LNCaP clone FGC (cell line): Measurements from ENCODE around the gene JAM3.

ENCODE experiments used
- DNase-seq: peaks from one replicate; pipeline ENCODE4 v3.0.0-alpha.2; 2011; ENCODE audit warnings: low read depth
- H3K4me3 ChIP-seq: 2 replicates; pipeline ENCODE4 v1.5.1; 2011; ENCODE audit warnings: mild to moderate bottlenecking, low read depth, low read length, control low read depth
- CTCF ChIP-seq: IDR thresholded peaks from 2 replicates; pipeline ENCODE4 v1.5.1; 2012; ENCODE audit warnings: mild to moderate bottlenecking; ENCODE audit not compliant: control insufficient read depth, insufficient read depth; ENCODE audit errors: extremely low read depth

The JAM3 gene

GRCh38 chr11:134038897-134039470 lies 29.9 kb upstream of the JAM3 start:
- DNase-seq: no peak
- no peak for TF ChIP-seq CTCF

DNA sequence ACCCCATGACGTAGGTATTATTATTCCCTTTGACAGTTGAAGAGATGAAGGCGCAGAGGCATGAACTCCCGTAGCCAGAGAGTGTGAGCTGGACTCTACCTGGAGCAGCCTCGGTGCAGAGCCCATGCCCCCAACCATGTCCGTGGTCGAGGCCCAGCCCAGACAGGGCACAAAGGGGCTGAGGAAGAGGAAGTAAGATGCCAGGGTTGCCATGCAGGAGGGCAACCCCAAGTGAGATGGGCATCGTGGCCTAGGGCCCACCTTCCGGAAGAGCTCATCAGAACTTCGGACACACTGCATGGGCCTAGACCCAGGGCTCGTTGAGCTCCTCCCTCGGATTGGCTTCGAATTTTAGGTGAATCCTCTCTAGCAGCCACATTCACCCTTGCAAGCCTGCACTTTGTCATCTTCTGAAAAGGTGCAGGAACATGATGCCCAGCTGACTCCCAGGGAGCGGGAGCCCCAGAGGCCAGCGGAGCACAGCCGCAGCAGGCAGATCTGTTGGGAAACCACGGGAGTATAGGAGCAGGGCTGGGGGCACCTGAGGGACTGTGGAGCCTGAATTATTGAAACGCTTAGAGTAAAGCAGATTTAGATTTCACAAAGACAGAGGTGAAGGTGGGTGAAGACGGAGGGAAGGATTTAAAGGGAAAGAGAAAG lies 29.0 kb upstream of the JAM3 start:
- TF ChIP-seq CTCF: no peak
- no peak overlapping the region for H3K4me3 ChIP-seq
- no peak for DNase-seq

More at GRCh38 chr11:134038897-134039470, 29.9 kb upstream of the JAM3 start:
- no peak overlapping the region for H3K4me3 ChIP-seq

DNA sequence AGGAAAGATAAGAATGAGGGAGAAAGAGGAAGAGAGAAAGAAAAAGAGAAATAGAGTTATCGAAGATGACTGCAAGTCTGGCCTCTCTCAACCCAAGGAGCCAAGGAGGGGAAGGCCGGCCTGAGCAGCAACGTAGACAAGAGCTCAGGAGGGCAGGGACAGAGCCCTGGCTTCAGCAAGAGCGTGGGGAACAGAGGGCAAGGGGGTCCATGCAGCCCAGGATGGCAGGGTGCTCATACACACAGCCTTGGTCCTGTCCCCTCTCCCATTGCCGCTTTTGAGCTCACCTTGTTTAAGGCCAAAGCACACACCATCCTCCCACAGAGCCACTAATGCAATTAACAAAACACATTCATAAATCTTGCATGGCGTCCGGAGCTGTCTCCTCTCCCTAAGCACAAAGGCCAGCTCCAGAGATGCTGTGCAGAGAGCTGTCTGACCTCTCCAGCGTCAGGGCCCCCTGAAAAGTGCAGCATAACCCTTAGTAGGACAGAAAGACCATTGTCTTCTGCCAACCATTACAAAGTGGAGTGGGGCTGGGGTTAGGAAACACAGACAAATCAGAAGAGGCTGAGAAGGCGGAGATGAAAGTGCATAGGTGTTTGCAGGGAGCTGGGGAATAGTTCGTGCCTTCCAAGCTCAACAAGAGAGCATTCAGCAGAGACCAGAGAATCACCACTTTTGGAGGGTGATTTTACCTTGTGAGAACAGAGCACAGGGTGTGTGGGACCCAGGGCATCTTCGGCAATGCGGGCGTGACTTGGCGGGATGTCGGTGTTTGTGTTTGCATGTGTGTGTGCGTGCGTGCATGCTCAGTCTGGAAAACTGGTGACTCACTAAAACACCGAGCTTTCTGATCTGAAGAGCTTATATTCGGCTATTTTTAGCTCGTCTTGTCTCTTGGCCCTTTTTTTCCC lies 28.2 kb upstream of the JAM3 start:
- no peak for DNase-seq
- no peak for TF ChIP-seq CTCF

GRCh38 chr11:134041349-134041748 lies 27.5 kb upstream of the JAM3 start:
- DNase-seq: no peak
- no peak for TF ChIP-seq CTCF
- no peak overlapping the region for H3K4me3 ChIP-seq

More for the DNA sequence above, 28.2 kb upstream of the JAM3 start:
- no peak overlapping the region for H3K4me3 ChIP-seq

DNA sequence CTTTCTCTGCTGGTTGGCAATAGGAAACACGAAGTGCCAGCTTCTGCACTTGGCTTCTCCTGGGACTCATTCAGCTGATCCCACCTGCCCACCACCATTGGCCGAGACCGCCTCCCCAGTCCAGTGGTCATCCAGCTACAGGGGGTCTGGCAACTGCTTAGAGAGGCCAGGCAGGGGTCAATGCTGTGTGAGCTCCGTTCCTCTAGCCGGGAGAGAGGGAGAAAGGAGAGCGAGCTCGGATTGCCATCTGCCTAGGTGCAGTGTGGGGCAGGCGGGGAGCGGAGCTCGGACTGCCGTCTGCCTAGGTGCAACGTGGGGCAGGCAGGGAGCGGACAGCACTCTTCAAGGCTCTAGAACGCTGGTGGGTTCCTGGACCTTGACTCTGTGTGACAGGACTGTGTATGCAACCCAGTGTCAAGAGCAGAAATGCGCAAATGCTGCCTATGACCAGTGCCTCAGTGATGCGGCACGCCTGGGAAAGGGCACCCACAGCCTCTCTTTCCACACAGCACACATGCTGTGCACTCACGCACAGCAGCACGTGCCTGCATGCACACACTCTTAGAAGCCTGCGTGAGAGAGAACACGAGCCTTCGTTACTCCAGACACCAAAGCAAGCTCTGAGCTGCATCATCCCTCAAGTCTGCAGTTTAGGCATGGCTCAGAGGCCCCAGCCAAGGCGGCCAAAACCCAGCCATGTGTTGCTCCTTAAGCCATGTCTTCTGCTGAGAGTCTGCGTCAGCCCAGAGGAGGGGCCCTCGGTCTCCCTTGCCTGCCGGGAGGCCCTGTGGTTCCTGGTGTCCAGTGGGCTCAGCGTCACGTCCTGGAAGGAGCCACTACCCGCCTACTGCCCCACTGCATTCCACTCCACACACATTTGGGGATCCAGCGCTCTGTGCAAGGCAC lies 26.8 kb upstream of the JAM3 start:
- no peak for DNase-seq
- no peak for TF ChIP-seq CTCF
- no peak overlapping the region for H3K4me3 ChIP-seq

GRCh38 chr11:134043821-134044420 lies 25.0 kb upstream of the JAM3 start:
- no peak overlapping the region for H3K4me3 ChIP-seq
- no peak for TF ChIP-seq CTCF
- no peak for DNase-seq
